Nucleus accumbens (tissue), 56 donors: ENCODE measurements around the gene SMOC2.
"Not testable (repeated sequence)": the region's sequence is repeated elsewhere in the genome, so short reads cannot be mapped to it uniquely, and the experiment has no call there.

Experiments
- DNase-seq, 56 donors: peaks; one replicate each; lab custom pipeline; 2025; lab: John Stamatoyannopoulos, UW

The SMOC2 gene

GRCh38 chr6:168560126-168560525 lies 119.1 kb downstream of the SMOC2 start:
- DNase-seq: no peak

- DNase-seq: no peak
Measured at GRCh38 chr6:168562576-168563151, 121.7 kb downstream of the SMOC2 start.

GRCh38 chr6:168563656-168564055 lies 122.7 kb downstream of the SMOC2 start:
- no peak for DNase-seq

- DNase-seq: no peak
Measured at GRCh38 chr6:168565112-168565511, 124.1 kb downstream of the SMOC2 start.

- DNase-seq: no peak
Measured at GRCh38 chr6:168570211-168570610, 129.2 kb downstream of the SMOC2 start.

GRCh38 chr6:168571268-168571667 lies 130.3 kb downstream of the SMOC2 start:
- no peak for DNase-seq

GRCh38 chr6:168573276-168573835 lies 132.4 kb downstream of the SMOC2 start:
- not testable (repeated sequence) for DNase-seq

- DNase-seq: no peak
Measured at GRCh38 chr6:168574075-168574698, 133.2 kb downstream of the SMOC2 start.

- DNase-seq: peak in 13 of 56 donors; percentile 8 to 68 (median 26)
Measured at GRCh38 chr6:168574699-168575195, 133.8 kb downstream of the SMOC2 start.

- DNase-seq: no peak
Measured at GRCh38 chr6:168575346-168576098, 134.5 kb downstream of the SMOC2 start.

GRCh38 chr6:168576388-168576787 lies 135.4 kb downstream of the SMOC2 start:
- no peak for DNase-seq

- no peak for DNase-seq
Measured at GRCh38 chr6:168577496-168577895, 136.5 kb downstream of the SMOC2 start.

GRCh38 chr6:168578036-168578435 lies 137.1 kb downstream of the SMOC2 start:
- DNase-seq: no peak

GRCh38 chr6:168581236-168581635 lies 140.3 kb downstream of the SMOC2 start:
- no peak for DNase-seq

- DNase-seq: no peak
Measured at GRCh38 chr6:168581706-168582105, 140.7 kb downstream of the SMOC2 start.

- no peak for DNase-seq
Measured at GRCh38 chr6:168582571-168582981, 141.6 kb downstream of the SMOC2 start.

- no peak for DNase-seq
Measured at GRCh38 chr6:168583126-168583525, 142.1 kb downstream of the SMOC2 start.

GRCh38 chr6:168583821-168584220 lies 142.8 kb downstream of the SMOC2 start:
- no peak for DNase-seq

- DNase-seq: no peak
Measured at GRCh38 chr6:168584249-168584648, 143.3 kb downstream of the SMOC2 start.

GRCh38 chr6:168584671-168585070 lies 143.7 kb downstream of the SMOC2 start:
- DNase-seq: no peak

- no peak for DNase-seq
Measured at GRCh38 chr6:168585441-168585840, 144.5 kb downstream of the SMOC2 start.
